Measurements from ENCODE around the gene GUK1.

DNA sequence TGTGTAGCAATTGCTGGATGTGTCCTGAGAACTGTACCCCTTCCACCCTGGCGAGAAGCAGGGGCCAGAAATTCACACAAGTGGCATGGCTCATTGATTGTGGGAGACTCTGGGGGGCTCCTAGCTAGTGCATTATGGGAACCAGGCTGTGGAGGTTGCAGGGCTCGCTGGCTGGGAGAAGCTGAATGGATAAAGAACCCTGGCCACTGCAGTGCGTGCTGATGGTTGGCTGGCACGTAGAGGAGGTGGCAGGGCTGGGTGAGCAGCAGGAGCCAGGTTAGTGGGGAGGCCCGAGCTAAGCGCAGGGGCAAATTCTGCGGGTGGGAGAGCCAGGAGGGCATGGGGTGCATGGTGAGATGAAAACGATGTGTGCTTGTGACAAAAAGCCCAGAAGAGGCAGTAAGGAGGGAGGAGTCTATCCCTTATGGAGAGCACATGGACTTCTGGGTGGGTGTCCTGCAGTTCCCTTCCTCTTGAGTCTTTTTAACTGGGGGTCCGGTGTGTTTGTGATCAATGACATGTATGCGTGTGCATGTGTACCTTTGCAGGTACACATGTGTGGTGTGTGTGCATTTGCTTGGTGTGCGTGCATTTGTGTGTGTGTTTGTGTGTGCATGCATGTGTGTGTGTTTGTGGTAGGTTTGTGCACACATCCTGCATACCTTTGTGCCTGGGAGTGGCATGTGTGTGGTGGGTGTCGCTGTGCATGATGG is 3.6 kb downstream of the GUK1 start:
- no peak for TF ChIP-seq MAX (IDR thresholded peaks at IDR 0.05)
- no peak for TF ChIP-seq TEAD4 (IDR thresholded peaks at IDR 0.05)
- TF ChIP-seq CREB1 (IDR thresholded peaks at IDR 0.05; ENCODE audit: low read depth) = no peak
- no peak for TF ChIP-seq EGR1 (IDR thresholded peaks at IDR 0.05)
- TF ChIP-seq TCF12 (IDR thresholded peaks at IDR 0.05; ENCODE audit: low read depth) = no peak
- no peak for TF ChIP-seq CEBPB (IDR thresholded peaks at IDR 0.05)
- no peak for TF ChIP-seq TAF1 (IDR thresholded peaks at IDR 0.05; ENCODE audit: low read depth)
- TF ChIP-seq, protein P1, sequence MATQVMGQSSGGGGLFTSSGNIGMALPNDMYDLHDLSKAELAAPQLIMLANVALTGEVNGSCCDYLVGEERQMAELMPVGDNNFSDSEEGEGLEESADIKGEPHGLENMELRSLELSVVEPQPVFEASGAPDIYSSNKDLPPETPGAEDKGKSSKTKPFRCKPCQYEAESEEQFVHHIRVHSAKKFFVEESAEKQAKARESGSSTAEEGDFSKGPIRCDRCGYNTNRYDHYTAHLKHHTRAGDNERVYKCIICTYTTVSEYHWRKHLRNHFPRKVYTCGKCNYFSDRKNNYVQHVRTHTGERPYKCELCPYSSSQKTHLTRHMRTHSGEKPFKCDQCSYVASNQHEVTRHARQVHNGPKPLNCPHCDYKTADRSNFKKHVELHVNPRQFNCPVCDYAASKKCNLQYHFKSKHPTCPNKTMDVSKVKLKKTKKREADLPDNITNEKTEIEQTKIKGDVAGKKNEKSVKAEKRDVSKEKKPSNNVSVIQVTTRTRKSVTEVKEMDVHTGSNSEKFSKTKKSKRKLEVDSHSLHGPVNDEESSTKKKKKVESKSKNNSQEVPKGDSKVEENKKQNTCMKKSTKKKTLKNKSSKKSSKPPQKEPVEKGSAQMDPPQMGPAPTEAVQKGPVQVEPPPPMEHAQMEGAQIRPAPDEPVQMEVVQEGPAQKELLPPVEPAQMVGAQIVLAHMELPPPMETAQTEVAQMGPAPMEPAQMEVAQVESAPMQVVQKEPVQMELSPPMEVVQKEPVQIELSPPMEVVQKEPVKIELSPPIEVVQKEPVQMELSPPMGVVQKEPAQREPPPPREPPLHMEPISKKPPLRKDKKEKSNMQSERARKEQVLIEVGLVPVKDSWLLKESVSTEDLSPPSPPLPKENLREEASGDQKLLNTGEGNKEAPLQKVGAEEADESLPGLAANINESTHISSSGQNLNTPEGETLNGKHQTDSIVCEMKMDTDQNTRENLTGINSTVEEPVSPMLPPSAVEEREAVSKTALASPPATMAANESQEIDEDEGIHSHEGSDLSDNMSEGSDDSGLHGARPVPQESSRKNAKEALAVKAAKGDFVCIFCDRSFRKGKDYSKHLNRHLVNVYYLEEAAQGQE (IDR thresholded peaks at IDR 0.05; ENCODE audit: low read depth) = no peak
- TF ChIP-seq ZBTB7A (IDR thresholded peaks at IDR 0.05; ENCODE audit: low read depth) = no peak
- no peak for TF ChIP-seq RAD21 (IDR thresholded peaks at IDR 0.05; ENCODE audit: low read depth)
